ENCODE measurements around the gene SNX32.

SNX32 gene

DNA sequence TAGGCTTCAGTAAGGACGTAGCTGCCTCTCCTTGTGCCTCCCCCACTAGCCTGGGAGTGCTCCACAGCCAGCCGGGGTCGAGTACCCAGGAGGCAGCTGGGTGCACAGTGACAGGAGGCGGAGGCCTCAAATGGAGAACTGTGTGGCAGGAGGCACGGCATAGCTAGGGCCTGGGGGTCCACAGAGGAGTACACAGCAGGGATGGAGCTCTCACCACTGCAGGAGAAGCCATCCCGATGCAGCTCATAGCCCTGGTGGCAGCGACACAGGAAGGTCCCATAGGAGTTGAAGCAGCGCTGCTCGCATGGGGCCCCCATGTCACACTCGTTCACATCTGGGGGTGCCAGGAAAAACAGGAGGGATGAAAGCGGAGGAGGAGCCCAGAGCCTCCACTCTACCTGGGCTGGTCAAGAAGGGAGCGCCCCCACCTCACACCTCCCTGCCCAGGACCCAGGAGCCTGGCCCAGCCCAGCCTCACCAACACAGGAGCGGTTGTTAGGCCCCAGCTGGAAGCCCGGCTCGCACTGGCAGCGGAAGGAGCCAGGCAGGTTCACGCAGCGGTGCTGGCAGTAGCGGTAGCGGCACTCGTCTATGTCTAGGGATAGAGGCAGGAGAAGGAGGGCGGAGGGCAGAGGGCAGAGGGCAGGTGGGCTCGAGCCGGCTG is 36.0 kb downstream of the SNX32 start:
- no peak for DNase-seq

DNA sequence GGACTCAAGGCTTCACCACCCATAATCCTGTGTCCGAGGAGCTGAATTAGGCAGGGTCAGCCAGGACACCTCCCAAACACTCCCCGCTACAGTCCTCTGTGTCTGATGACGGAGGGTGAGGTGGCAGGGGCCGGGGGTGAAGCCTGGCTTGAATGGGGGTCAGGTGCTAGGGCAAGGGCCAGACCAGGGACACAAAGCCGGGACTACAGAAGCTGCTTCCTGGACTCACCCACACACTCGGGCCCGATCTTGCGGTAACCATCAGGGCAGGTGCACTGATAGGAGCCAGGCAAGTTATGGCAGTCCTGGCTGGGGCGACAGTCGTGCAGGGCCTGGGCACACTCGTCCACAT is 36.5 kb downstream of the SNX32 start:
- no peak for DNase-seq

DNA sequence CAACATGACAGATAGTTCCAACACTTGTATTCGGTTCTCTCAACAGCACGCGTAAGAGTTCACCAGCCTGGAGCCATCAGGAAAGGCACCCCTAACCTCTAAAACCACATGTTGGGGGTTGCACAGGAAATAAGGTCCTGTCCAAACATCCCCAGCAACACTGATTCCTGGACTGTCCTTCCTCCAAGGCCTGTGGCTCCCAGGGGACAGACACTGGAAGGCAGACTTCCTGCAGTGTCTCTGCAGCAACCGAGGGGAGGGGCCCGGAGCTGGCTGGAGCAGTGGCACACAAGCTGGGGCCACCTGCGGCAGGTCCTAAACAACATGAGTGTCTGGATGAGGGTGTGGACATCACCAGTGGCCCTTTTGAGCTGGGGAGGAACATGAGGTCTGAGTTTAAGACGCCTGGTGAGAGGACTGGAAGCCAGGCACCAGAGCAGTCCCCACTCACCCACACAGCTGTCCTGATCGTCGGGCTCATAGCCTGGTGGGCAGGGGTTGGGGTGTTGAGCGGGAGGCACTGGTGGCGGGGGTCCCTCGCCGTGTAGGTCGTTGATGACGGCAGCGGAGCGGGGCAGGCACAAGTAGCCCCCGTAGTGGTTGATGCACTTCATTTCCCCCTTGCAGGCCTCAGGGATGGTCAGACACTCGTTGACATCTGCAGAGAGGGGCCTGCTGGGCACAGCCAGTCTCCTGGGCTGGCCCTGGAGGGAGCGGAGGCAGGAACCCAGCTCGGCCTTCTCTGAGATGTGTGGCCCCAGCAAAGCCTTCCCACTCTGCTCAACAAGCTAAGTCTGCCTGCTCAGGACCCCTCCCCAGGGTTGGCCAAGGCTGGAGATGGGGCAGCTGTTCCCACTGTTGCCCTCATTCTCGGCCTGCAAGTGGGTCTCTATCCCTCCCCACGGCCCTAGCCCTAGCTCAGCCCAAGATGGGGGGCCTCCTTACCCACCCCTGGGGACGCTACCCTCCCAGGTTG is 37.2 kb downstream of the SNX32 start:
- no peak for DNase-seq

DNA sequence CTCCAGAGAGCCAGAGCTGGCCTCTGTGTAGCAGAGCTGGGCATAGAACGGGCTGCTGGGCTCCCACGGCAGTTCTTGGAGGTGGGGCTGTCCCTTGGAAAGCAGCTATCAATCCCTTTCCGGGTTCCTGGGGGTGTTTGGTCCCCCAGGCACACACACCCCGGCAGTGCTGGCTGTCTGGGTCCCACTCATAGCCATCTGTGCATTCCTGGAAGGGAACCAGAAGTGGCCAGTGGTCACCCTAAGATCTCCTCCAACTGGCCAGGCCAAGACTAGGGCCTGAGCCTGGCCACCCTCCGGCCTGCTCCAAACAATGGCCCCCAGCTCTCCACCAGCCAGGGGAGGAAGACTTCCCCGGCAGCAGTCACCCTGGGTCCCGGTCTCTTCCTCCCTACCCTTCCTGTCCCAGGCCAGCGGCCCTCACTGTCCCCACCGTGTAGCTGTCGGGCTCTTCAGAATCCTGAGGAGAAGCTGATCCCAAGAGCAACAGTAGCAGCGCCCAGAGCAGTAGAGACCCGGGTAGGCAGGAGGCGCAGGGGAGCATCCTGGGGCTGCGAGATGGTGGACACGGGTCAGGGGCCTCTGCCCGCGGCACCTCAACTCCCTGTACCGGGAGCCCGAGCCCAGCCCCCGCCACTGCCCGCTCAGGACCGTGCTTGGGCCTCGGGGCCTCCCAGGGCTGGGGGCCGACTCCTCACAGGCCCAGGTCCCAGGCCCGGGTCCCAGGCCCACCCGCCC is 38.2 kb downstream of the SNX32 start:
- no peak for DNase-seq

DNA sequence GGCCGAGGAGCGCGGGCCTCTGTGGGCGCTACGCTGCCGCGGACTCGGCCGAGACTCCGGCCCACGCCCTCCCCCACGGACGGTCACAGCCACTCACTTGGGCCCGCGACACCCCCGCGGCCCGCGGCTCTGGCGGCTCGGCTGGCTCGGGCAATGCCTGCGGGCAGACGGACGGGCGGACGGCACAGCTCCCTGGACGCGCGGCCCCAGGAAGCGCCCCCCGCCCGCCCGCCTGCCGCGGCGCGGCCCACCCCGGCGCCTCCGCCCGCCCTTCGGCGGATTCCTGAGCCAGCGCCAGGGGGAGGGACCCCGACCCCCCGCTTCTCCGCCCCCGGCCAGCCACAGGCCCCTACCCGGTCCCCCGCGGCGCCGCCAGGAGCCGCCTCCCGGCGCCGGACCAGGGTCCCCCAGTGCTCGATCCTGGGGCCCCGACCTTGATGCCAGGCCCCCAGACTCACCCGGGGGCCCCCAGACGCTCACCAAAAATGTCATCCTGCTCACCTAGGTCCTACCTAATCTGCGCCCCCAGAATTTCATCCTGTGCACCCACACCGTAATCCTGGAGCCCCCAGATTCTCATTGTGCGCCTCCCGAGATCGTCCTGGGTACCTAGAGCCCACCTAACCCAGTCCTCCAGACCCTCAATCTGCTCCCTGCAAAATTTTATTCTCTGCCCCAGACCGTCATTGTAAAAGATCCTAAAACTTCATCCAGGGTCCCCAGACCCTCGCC is 39.0 kb downstream of the SNX32 start, which contains the start of gene EFEMP2:
Gene EFEMP2, minus strand, starts transcription at position 215 of the 732 bp plus-strand sequence. CDS start 446 bp downstream, outside the sequence.
- DNase-seq, result no peak

DNA sequence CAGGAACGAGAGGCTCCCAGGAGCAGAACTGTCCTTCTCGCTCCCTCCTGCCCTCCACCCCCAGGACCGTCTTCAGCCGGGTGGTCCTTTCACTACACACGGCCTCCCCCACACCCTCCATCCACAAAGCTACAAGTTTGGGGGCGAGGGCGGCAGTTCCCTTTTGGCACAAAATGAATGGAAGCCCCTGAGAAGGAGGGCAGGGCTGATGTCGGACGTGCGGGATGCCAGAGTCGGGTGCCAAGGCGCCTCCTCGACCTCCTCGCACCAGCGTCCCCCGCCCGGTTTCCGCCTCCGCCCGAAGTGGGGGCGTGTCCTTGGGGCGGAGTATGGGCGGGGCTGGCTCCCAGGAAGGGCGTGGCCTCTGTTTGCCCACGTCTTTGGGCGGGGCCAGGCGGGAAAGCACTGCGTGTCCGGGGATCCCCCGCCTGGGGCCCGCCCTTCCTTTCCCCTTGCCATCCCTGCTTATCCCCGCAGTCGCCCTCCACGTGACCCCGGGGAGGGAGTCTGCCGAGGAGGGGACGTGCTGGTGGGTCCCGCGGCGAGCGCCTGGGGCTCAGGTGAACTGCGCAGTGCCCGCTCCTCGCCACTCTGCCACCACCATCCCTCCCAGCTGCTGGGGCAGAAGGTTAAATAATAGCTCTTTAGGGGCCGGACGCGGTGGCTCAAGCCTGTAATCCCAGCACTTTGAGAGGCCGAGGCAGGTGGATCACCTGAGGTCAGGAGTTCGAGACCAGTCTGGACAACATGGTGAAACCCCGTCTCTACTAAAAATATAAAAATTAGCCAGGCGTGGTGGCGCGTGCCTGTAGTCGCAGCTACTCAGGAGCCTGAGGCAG is 39.8 kb downstream of the SNX32 start:
- peak; percentile 73 for DNase-seq

DNA sequence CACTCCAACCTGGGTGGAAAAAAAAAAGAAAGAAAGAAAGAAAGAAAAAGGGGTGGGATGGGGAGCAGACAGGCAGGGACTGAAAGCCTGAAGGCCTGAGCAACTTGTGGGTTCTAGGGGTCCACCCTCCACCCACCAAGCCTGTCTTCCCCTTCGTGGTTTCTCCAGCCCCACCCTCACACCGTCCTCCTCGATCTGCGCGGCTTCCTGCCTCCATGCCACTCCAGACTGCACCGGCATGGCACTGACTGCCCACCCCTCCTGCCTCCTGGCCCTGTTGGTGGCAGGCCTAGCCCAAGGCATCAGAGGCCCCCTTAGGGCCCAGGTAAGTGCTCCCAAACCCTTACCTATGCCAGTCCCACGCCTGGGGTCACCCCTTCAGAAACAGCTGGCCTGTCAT is 45.9 kb downstream of the SNX32 start, which contains the start of gene CTSW:
Gene CTSW, plus strand, starts transcription at position 221 of the 400 bp plus-strand sequence. Its CDS starts 18 bp downstream, at position 239.
- DNase-seq, result no peak

DNA sequence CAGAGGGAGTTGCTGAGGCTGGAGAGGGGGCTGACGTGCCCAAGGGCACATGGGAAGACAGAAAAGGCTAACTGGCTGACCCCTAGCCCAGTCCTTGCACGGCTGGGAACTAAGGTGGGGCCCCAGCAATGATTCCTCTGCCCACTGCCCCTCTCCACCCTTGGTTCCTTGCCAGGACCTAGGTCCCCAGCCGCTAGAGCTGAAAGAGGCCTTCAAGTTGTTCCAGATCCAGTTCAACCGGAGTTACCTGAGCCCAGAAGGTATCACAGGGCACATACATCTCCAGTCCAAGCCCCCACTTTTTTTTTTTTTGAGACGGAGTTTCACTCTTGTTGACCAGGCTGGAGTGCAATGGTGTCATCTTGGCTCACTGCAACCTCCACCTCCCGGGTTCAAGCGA is 46.3 kb downstream of the SNX32 start:
- DNase-seq, result no peak

DNA sequence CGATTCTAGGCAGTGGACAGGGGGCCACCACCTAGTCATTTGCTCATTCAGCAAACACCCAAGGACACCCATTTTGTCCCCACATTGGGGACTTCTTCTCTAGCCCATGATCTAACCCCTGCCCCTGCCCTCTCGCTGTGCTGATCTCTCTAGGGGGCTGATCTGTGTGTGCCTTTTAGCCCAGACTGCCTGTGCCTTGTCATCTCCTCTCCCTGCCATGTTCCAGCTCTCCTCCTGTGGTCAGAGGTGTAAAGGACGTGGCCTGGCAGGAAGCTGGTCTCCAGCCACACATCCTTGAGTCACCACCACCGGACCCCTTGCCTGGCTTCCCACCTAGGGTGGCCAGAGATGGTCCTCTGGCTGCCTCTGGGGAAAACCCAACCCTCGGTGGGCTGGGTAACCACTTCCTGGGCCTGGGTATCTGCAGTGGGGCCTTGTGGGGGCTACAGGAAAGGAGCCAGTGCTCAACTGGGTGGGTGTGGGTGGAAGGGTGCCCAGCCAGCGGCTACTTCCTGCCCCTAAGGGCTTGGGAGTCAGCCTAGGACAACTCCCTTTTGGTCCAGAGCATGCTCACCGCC is 47.2 kb downstream of the SNX32 start:
- DNase-seq, result no peak

DNA sequence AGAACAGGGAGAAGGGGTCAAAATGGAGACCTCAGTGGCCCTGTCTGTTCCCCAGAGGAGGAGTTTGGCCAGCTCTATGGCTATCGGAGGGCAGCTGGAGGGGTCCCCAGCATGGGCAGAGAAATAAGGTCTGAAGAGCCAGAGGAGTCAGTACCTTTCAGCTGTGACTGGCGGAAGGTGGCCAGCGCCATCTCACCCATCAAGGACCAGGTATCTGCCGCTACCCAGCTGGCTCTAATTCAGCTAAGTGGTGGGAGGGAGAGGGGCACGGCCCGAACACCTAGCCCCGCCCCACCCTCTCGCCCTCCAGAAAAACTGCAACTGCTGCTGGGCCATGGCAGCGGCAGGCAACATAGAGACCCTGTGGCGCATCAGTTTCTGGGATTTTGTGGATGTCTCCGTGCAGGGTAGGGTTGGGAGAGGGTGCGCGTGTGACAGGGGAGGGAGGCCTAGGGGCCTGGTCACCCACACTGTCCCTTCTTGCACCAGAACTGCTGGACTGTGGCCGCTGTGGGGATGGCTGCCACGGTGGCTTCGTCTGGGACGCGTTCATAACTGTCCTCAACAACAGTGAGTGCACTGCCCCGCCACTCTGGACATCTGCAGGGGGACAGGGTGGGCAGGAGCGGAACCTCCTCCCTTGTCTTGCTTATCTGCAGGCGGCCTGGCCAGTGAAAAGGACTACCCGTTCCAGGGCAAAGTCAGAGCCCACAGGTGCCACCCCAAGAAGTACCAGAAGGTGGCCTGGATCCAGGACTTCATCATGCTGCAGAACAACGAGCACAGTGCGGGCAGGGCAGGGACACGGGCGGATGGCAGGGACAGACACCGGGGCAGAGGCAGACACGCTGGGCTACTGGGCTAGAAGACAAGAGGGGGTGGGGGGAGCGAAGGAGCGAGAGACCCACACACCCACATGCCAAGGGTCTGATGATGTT is 48.6 kb downstream of the SNX32 start:
- no peak for DNase-seq

DNA sequence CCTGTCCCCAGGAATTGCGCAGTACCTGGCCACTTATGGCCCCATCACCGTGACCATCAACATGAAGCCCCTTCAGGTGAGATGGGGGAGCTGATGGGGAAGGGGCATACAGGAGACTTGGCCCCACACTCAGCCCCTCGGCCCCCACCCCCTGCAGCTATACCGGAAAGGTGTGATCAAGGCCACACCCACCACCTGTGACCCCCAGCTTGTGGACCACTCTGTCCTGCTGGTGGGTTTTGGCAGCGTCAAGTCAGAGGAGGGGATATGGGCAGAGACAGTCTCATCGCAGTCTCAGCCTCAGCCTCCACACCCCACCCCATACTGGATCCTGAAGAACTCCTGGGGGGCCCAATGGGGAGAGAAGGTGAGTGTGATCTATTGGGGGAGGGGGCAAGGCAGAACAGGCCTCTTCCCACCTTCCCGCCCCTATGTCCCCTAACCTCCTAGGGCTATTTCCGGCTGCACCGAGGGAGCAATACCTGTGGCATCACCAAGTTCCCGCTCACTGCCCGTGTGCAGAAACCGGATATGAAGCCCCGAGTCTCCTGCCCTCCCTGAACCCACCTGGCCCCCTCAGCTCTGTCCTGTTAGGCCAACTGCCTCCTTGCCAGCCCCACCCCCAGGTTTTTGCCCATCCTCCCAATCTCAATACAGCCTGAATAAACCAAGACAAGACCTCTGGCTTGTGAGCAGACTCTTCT is 49.4 kb downstream of the SNX32 start:
- DNase-seq, result no peak

DNA sequence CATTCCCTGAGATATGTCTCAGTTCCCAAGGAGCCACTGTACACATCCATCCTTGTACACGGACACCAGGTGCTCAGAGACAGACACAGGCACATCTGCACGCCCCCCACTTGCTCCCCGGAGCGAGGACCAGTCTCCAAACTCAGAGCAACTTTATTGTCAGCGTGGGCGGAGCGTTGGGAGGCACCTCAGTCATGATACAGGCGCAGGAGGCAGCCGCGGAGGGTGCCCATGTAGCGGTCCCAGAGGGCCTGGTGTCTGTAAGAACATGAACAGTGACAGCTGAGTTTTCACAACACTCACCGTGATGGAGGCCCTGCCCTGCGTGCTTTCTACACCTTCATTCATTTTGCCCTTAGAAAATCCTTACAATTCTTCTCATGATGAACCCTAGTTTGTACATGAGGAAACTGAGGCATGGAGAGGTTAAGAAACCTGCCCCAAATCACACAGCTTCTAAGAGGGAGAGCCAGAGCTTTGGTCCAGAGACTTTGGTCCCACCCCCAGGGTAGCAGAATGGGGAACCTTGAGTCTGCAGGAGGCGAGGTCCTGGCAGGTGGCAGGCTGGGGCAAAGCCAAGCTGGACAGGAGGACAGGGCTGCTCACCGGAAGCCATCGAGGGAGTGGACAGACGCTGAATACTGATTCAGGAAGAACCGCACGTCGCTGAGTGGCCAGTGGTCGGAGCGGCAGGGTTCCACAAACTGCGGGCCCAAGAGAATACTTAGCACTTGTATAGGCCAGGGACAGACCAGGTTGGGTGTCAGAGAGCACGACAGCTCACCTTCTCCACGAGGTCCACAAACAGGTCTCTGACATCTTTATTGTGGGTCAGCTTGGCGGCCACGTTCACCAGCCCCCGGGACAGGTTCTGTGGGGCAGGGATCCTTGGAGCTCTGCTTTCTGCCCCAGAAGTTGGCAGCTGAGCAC is 50.3 kb downstream of the SNX32 start:
- DNase-seq, result no peak

DNA sequence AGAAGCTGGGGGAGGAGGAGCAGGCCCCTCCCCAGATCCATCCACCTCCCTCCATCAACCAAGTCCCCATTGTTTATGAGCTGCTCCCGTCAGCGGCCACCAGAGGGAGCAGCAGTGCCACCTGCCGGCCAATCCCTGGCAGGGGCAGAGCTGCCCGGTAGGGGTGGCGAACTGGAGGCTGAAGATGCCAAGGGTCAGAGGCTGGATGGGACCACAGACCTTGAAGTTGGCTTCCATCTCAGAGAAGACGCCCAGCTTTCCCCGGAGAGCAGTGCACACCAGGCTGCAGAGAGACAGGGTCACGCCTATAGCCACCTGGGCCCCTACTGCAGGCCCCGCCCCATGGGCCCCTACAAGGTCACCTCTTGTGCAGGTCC is 50.9 kb downstream of the SNX32 start:
- peak; percentile 64 for DNase-seq

DNA sequence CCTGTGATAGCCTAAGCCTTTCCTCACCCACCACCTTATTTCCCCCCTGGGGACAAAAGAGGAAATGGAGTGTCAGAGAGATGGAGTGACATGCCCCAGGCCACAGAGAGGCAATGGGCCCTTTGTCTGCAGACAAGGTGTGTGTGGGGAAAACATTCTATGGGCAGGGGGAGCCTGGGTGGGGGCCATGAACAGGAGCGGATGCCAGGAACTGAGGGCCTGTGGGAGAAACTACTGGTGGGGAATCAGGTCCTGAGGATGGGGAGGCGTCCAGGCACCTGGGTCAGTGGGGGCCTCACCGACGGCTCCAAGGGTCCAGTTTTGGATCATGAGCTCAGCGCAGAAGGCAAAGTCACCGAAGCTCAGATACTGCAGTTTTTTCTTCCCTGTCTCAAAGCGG is 51.5 kb downstream of the SNX32 start:
- no peak for DNase-seq

DNA sequence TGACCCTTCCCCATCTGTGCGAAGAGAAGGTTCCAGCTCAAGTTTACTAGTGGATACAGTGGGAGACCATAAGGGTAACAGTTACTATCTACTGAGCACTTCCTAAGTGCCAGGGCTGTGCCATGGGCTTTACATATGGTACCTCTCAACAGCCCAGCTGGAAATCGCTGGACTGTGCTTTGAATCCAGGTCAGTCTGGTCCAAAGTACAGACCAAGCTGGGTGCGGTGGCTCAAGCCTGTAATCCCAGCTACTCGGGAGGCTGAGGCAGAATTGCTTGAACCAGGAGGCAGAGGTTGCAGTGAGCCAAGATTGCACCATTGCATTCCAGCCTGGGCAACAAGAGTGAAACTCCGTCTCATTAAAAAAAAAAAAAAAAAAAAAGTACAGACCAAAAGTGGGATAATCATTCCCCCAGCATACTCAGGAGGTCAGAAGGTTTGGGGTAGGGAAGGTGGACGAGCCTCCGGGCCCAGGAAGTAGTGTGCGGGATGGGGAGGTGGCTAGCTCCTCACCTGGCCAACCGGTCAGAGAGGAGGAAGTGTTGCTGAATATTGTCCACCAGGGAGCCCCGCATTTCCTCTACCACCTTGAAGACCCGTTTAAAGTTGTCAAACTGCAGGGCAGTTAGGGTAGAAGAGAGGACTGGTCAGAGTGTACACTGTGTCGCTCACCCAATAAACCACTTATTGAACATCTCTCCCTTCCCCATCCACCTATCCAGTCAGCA is 52.2 kb downstream of the SNX32 start:
- DNase-seq, result no peak

DNA sequence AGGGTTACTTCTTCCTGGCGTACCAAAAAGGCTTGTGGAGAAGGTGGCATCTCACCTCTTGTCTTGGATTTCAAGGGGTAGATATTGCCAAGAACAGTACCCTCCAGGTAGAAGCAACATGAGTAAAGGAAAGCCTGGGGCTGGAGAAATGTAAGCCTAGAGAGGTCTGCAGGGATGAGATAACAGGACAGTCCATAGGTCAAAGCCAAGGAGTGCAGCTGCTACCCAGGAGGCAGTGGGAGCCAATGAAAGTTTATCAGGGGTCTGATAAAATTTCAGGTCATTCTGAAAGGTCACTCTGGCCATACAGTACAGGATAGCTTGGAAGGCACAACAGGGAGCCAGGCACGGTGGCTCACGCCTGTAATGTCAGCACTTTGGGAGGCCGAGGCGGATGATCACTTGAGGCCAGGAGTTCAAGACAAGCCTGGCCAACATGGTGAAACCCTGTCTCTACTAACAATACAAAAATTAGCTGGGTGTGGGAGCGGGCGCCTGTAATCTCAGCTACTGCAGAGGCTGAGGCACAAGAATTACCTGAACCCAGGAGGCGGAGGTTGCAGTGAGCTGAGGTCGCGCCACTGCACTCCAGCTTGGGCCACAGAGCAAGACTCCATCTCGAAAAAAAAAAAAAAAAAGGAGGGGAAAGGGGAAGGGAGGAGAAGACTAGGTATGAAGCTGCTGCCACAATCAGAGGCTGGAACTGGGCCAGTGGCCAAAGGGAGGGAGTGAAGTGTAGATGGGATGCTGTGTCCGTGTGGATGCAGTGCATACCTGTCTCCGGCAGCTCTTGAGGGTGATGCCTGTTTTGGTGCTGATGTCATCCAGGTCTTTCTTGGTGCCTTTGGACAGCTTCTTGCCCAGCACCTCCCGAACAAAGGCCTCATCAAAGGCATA is 53.3 kb downstream of the SNX32 start:
- DNase-seq, result no peak
